DND-41 (cell line): ENCODE measurements around the gene DUOX2.

Experiments
- ATAC-seq: fragments of 200-7000 bp; cut with Tn5 transposase; 3 replicates; pipeline ENCODE4 v1.9.1; 2021; ENCODE audit warnings: low read depth; ENCODE audit not compliant: insufficient read depth
- DNase-seq: peaks from one replicate; pipeline ENCODE4 v3.0.0-alpha.2; 2020
- H2AFZ ChIP-seq: 2 replicates; pipeline ENCODE4 v1.6.0; 2012; ENCODE audit warnings: low read depth, low read length
- H3K27ac ChIP-seq: 2 replicates; pipeline ENCODE4 v1.5.1; 2012; ENCODE audit warnings: low read length, inconsistent platforms
- H3K27me3 ChIP-seq: fragments of 200-600 bp; sonication (generic); 2 replicates; pipeline ENCODE4 v1.6.0; 2012; ENCODE audit warnings: low read length, mild to moderate bottlenecking, inconsistent platforms; ENCODE audit not compliant: insufficient read depth, poor library complexity
- H3K36me3 ChIP-seq: 2 replicates; pipeline ENCODE4 v1.5.1; 2012; ENCODE audit warnings: low read length, inconsistent platforms; ENCODE audit not compliant: insufficient read depth
- H3K4me1 ChIP-seq: 2 replicates; pipeline ENCODE4 v1.5.1; 2012; ENCODE audit warnings: mild to moderate bottlenecking, low read length; ENCODE audit not compliant: insufficient read depth
- H3K4me2 ChIP-seq: 2 replicates; pipeline ENCODE4 v1.6.0; 2012; ENCODE audit warnings: mild to moderate bottlenecking, moderate library complexity, low read length, inconsistent platforms; ENCODE audit not compliant: insufficient read depth
- H3K4me3 ChIP-seq, 2 experiments: fragments of 200-600 bp in 1 of 2; shearing (Covaris generic) in 1 of 2; 2 replicates each; pipeline ENCODE4 v1.5.1; 2012 to 2016; ENCODE audit warnings: inconsistent platforms in 2 of 2, low read length in 2 of 2, mild to moderate bottlenecking in 2 of 2, low read depth in 1 of 2, moderate library complexity in 1 of 2
- H3K79me2 ChIP-seq: 2 replicates; pipeline ENCODE4 v1.6.0; 2012; ENCODE audit warnings: low read length, inconsistent platforms; ENCODE audit not compliant: insufficient read depth
- H3K9ac ChIP-seq: 2 replicates; pipeline ENCODE4 v1.6.0; 2012; ENCODE audit warnings: low read depth, mild to moderate bottlenecking, inconsistent platforms, low read length, moderate library complexity
- H3K9me3 ChIP-seq: 2 replicates; pipeline ENCODE4 v1.5.1; 2012; ENCODE audit warnings: low read length, moderate library complexity, mild to moderate bottlenecking, inconsistent platforms; ENCODE audit not compliant: insufficient read depth, severe bottlenecking
- H4K20me1 ChIP-seq: 2 replicates; pipeline ENCODE4 v1.6.0; 2012; ENCODE audit warnings: low read length; ENCODE audit not compliant: insufficient read depth
- CTCF ChIP-seq: IDR thresholded peaks from 2 replicates; pipeline ENCODE4 v1.5.1; 2012; ENCODE audit warnings: borderline replicate concordance, low read length, moderate library complexity, mild to moderate bottlenecking; ENCODE audit not compliant: poor library complexity, severe bottlenecking; ENCODE audit errors: extremely low read depth
- EZH2 ChIP-seq: IDR thresholded peaks from 3 replicates; pipeline ENCODE4 v1.6.1; 2012; ENCODE audit warnings: borderline replicate concordance, low read depth, mild to moderate bottlenecking, moderate library complexity, low read length, inconsistent platforms; ENCODE audit not compliant: severe bottlenecking

Gene DUOX2

GRCh38 chr15:45093013-45093412 lies 21.0 kb downstream of the DUOX2 start:
- Histone ChIP-seq H3K79me2 (no peaks in the 10 kb centered on the region), H3K9me3 (no peaks in the 10 kb centered on the region), H3K36me3 (no peaks in the 10 kb centered on the region), H3K27ac (no peak overlapping the region), H3K4me2 (no peak overlapping the region), H3K4me1 (no peaks in the 10 kb centered on the region), H3K27me3 (peaks cover 12% of the 10 kb centered on the region), H4K20me1 (no peaks in the 10 kb centered on the region), H3K9ac (no peak overlapping the region), H3K4me3 (no peak overlapping the region), H2AFZ (no peak overlapping the region)
- DNase-seq (no peak), ATAC-seq (no peak)
- TF ChIP-seq EZH2 (no peak), CTCF (no peak)

- ATAC-seq (no peak), DNase-seq (no peak)
- H3K27ac ChIP-seq = no peak overlapping the region
- no peak overlapping the region for H2AFZ ChIP-seq
- TF ChIP-seq EZH2 (no peak), CTCF (no peak)
- H3K4me3 ChIP-seq = no peak overlapping the region
- H3K4me1 ChIP-seq = no peaks in the 10 kb centered on the region
- no peak overlapping the region for H3K4me2 ChIP-seq
- H3K9ac ChIP-seq = no peak overlapping the region
- no peaks in the 10 kb centered on the region for H3K36me3 ChIP-seq
- H4K20me1 ChIP-seq = no peaks in the 10 kb centered on the region
- no peaks in the 10 kb centered on the region for H3K79me2 ChIP-seq
- H3K9me3 ChIP-seq = no peaks in the 10 kb centered on the region
- H3K27me3 ChIP-seq = peaks cover 12% of the 10 kb centered on the region
Measured at GRCh38 chr15:45091576-45091975, 22.4 kb downstream of the DUOX2 start.

- Histone ChIP-seq H3K27me3 (peaks cover 12% of the 10 kb centered on the region), H3K4me2 (no peak overlapping the region), H3K79me2 (no peaks in the 10 kb centered on the region), H2AFZ (no peak overlapping the region), H3K36me3 (no peaks in the 10 kb centered on the region), H4K20me1 (no peaks in the 10 kb centered on the region), H3K9ac (no peak overlapping the region), H3K4me1 (no peaks in the 10 kb centered on the region), H3K9me3 (no peaks in the 10 kb centered on the region), H3K4me3 (no peak overlapping the region), H3K27ac (no peak overlapping the region)
- ATAC-seq (no peak), DNase-seq (no peak)
- TF ChIP-seq CTCF (no peak), EZH2 (no peak)
Measured at GRCh38 chr15:45091161-45091560, 22.8 kb downstream of the DUOX2 start.
